ENCODE results near the gene EIF2A.

The EIF2A gene

DNA sequence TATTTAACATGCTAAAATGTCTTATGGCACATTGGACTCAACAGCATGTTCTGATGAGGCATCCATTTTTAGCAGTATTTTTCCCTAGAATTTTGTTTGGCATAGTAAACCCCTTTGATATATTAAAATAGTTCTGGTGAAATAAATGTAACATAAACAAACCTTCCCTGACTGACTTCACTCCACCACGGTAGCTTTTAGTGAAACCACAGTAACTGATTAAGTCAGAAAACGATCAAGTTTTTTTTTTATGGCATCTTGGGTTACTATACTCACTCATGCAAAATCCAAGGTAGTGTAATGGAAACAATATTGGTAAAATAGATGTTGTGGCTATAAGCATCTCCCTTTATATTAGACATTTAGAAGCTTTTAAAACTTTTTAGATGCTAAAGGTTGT, 3.1 kb upstream of the EIF2A start:
- no peak overlapping the region for H3K27ac ChIP-seq
- TF ChIP-seq, protein P1, sequence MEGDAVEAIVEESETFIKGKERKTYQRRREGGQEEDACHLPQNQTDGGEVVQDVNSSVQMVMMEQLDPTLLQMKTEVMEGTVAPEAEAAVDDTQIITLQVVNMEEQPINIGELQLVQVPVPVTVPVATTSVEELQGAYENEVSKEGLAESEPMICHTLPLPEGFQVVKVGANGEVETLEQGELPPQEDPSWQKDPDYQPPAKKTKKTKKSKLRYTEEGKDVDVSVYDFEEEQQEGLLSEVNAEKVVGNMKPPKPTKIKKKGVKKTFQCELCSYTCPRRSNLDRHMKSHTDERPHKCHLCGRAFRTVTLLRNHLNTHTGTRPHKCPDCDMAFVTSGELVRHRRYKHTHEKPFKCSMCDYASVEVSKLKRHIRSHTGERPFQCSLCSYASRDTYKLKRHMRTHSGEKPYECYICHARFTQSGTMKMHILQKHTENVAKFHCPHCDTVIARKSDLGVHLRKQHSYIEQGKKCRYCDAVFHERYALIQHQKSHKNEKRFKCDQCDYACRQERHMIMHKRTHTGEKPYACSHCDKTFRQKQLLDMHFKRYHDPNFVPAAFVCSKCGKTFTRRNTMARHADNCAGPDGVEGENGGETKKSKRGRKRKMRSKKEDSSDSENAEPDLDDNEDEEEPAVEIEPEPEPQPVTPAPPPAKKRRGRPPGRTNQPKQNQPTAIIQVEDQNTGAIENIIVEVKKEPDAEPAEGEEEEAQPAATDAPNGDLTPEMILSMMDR (conservative IDR thresholded peaks at IDR 0.05) = no peak
- no peak for TF ChIP-seq ZFX (IDR thresholded peaks at IDR 0.05)

- H3K27ac ChIP-seq = no peak overlapping the region
Measured at GRCh38 chr3:150544041-150544440, 2.5 kb upstream of the EIF2A start.

DNA sequence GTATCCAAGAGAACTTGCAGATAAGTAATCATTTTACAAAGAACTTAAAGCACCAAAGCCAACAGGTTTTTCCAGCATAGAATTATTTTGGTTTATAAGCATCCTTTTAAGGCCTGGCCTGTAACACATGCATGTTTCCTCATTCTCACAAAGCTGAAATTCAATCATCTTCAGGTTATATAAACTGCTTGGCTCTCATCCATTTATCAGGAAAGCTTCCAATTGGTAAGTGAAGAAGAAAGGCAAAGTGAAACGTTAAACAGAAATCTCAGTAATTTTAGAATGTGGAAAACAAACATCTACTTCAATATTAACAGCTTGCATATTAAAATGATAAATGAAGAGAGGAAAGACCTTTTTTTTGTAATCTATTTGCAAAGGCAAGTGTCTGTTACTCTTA, 1.9 kb upstream of the EIF2A start:
- no peak overlapping the region for H3K27ac ChIP-seq
- TF ChIP-seq, protein P1 (conservative IDR thresholded peaks at IDR 0.05) = no peak
- no peak for TF ChIP-seq ZFX (IDR thresholded peaks at IDR 0.05)

More at GRCh38 chr3:150544041-150544440, 2.5 kb upstream of the EIF2A start:
- TF ChIP-seq, protein P1 (conservative IDR thresholded peaks at IDR 0.05) = no peak
- TF ChIP-seq ZFX (IDR thresholded peaks at IDR 0.05) = no peak

- H3K27ac ChIP-seq = peak overlapping the region; percentile 96
- TF ChIP-seq, protein P1 (conservative IDR thresholded peaks at IDR 0.05) = peak; percentile 18
- TF ChIP-seq ZFX (IDR thresholded peaks at IDR 0.05) = no peak
Measured at GRCh38 chr3:150545419-150546225, 965 bp upstream of the EIF2A start.

DNA sequence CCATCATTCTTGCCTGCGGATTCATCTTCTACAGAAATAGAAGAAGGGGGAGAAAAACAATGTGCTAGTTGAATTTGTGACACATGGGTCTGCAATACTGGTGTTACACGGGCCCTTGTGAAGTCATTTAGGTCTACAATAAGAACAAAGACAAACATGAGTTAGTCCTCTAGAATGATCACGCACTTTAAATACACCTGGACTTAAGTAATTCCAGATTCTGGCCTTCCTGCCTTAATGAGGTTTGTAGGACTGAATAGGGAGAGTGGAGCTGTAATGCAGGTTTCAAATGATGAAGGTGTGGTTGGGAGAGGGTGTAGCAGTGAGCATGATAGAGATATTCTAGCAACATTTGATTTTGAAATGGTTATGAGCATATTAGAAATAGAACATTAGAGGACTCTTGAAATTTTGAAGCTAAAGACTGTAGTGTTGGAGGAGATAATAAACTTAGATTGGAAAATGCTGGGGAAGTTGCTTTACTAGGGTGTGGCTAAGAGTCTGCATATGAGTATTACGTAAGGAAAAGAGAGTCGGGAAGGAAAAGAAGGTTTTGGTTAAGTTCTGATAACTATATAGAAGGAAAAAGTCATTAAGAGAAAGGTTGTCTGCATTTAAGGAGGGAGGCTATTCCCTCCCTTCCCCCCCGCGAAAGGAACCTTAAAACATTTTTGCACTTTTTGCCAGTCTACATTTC, 606 bp downstream of the EIF2A start:
- peak overlapping the region; percentile 96 for H3K27ac ChIP-seq
- TF ChIP-seq ZFX (IDR thresholded peaks at IDR 0.05) = no peak
- TF ChIP-seq, protein P1 (conservative IDR thresholded peaks at IDR 0.05) = no peak

DNA sequence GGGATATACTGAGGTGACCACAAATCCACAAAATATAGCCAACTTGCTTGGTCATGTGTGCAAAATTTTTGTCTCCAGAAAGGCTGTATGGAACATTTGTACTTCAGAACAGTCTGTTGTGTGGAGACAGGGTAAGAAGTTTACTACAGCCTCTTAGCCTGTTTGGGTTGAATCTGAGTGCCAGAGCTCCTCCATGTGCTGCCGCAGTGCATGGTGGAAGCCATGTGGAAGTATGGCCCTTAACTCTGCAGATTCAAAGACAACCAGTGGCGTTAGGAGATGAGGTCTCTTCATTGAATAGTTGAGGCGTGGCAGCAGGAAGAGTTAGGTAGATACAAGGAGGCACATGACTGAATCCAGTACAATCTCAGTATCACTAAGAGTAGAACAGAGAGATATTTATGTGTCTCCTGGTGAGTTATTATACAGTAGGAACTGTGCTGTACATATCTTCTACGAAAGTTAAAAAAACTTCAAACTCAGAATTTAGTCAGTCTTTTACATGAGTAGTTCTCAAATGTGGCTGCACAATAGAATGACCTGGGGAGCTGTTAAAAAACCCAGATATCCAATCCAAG, 9.4 kb downstream of the EIF2A start:
- TF ChIP-seq ZFX (IDR thresholded peaks at IDR 0.05) = no peak
- TF ChIP-seq, protein P1 (conservative IDR thresholded peaks at IDR 0.05) = no peak
- H3K27ac ChIP-seq = no peak overlapping the region

GRCh38 chr3:150556792-150557191, 10.2 kb downstream of the EIF2A start:
- TF ChIP-seq, protein P1 (conservative IDR thresholded peaks at IDR 0.05) = no peak
- no peak for TF ChIP-seq ZFX (IDR thresholded peaks at IDR 0.05)
- no peak overlapping the region for H3K27ac ChIP-seq

All from C4-2B (cell line).